COLO668 (cell line): Measurements from ENCODE around the gene GPR15.

Experiments
- DNase-seq: peaks from one replicate; lab custom pipeline; 2025; ENCODE audit not compliant: unreplicated experiment; lab: John Stamatoyannopoulos, UW

GPR15 gene

DNA sequence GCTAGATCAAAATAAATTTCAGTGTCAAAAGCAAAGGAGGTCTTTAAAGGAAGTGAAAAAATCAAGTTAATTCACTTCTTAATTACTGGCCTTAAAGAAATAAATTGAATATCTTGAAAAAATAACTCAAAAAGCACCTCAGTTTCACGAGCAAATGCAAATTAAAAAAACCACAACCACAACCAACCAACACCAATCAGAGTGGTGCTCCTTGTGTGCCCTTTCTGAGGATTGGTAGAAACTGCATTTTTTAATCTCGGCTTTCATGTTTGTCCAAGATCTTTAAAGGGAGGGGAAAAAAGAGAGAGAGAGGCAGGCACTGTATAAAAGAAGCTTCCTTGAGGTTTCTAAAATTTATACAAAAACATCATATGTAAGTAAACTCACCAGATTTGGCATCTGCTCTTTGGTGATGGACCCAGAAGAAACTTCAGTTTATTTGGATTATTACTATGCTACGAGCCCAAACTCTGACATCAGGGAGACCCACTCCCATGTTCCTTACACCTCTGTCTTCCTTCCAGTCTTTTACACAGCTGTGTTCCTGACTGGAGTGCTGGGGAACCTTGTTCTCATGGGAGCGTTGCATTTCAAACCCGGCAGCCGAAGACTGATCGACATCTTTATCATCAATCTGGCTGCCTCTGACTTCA, at the start of gene GPR15:
Gene GPR15, plus strand, starts transcription at position 357 of the 653 bp plus-strand sequence. Its CDS starts 56 bp downstream, at position 413.
- DNase-seq: no peak

DNA sequence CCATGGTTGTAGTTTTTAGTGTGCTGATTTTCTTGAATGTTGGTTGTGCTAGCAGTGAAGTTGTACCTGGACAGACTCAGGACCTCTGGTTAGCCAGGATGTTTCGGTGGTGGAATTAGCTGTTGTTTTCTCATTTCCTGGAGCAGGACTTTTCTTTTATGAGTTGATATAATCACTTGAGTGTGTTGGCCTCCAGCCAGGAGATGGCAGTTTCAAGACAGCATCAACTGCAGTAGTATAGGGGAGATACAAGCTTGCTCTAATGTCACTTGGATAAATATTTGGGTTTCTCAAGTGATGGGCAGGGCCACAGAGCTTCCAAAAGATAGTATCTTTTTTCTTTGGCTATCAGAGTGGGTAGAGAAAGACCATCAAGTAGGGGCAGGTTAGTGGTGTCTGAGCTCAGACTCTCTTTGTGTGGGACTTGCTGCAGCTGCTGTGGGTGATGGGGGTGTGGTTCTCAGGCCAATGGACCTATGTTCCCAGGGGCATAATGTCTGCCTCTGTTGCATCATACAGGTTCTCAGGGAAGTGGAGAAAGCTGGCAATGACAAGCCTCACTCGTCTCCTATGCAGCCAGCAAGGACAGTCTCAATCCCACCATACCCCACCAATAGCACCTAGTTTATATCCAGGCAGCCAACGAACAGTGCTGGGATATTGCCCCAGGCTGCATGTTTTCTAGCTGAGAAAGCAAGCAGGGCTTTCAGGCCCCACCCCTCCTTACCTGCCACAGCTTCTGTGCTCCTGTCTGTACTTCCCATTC, 48.9 kb upstream of the GPR15 start:
- DNase-seq: no peak

DNA sequence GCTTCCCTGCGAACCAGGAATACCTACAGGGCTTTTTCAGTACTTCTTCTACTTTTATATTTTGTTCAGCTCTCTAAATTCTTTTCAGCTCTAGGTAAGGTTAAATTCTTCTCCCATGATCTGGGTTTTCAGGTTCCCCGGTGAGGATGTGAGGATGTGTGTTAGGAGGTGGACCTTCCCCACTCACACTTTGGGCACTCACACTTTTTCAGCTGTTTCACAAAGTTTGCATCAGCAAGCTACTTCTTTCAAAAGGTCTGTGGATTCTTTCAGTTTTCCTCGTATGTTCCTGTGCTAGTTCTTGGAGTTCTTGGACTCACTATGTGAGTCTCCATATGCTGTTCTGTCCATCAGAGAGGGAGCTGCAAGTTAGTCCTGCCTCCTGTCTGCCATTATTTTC, 48.2 kb upstream of the GPR15 start:
- no peak for DNase-seq

GRCh38 chr3:98497381-98497780, 34.4 kb upstream of the GPR15 start, which contains the start of gene OR5K2:
Gene OR5K2, plus strand, starts transcription at chr3:98497681. Its CDS starts 0 bp downstream, at chr3:98497681.
- DNase-seq: no peak

GRCh38 chr3:98500019-98500418, 31.8 kb upstream of the GPR15 start:
- no peak for DNase-seq

- DNase-seq: no peak
Observed at GRCh38 chr3:98501270-98501669, 30.5 kb upstream of the GPR15 start.

DNA sequence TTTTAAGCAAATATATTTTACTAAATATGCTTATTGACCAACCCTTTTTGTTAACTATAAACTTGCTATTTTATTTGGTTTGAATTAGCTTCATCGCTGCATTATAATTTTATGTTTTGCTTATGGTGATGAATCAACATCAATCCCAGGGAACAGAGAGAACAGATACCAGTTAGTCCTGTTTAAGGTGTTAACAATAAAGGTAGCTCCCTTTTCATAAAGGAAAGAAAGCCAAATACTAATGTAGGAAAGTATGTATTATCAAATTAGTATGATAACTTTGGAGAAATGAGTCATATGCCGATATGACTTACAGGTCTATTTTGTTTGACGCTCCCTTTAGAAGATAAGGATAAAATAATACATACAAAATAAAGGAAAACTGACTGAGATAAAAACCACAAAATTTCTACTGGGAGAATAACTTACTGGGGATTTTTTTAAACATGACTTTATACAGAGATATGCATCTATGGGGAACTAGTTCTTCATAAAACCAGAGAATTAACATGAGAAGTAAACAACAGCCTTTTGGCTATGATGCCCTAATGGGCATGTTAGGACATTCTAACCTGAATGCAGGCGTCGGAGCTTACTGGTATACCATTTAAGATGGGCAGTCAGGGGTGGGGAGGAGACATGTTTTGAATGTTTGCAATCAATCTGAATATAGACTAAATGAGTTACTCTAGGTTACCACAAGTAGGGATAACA, 29.8 kb upstream of the GPR15 start:
- DNase-seq: no peak

GRCh38 chr3:98504539-98504938, 27.2 kb upstream of the GPR15 start:
- no peak for DNase-seq

GRCh38 chr3:98508582-98508981, 23.2 kb upstream of the GPR15 start:
- DNase-seq: no peak

DNA sequence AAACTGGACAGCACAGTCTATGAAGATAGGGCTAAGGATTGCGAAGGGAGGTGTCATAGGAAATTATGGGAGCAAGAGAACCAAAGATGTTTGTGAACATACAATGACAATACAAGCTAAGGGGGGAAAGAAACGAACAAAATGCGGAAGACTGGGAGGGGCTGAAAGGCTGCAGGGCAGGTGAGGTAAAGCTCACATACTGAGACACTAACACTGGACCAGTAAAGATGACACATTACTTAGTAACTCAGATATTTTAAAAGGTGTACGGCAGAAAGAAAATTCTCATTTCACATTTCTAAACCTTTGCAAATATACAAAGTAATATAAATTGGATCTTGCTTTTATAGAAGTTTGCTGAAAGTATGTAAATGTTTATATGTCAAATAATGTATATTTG, 19.2 kb upstream of the GPR15 start:
- no peak for DNase-seq

DNA sequence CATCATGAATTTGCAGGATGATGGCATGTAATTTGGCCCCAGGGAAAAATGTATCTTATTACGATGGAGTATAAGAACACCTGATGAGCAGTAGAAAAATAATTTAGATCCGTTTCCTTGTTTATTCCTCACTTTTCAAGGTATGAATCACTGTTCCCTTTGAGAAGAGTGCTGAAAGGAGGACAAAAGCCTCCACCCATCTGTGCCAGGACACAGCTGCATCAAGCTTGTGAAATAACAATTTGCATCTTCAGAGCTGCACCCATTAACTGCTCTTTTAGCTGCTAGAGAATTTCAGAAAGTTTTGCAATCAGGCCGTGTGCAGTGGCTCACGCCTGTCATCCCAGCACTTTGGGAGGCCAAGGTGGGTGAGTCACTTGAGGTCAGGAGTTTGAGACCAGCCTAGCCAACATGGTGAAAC, 18.7 kb upstream of the GPR15 start:
- no peak for DNase-seq

DNA sequence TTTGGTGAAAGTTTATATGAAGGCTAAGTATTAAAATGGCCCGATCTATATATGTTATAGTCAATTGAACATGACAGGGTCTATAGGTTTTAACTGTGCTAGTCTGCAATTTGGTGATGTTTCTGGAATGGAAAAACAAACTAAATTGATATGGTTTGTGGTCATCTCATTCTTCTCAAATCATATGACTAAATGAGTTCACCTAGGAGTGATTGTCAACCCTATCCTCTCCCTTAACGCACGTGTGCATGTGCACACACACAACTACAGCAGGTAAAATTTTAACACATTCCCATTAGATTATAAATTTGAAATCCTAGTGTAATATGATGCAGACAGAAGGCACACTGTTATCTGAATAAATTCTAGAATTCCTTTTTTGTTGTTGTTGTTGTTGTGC, 18.0 kb upstream of the GPR15 start:
- DNase-seq: no peak

- no peak for DNase-seq
Observed at GRCh38 chr3:98514948-98515347, 16.8 kb upstream of the GPR15 start.

DNA sequence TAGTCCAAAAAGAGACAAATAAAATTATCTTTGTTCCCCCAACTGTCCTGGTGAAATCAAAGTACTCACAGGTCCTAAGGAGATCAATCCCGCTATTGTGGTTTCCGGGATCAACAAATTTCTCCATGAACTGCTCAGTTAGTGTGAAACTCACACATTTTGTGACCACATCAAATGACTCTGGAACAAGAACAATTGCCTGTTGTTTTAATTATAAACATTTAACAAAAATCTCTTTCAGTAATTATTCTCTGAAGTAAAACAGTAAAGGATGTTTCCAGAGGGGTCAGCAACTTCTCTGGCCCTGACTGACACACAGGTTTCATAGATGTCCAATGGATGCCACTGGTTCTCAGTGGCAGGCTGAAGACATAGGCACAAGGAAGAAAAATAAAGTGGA, 13.0 kb upstream of the GPR15 start:
- no peak for DNase-seq

DNA sequence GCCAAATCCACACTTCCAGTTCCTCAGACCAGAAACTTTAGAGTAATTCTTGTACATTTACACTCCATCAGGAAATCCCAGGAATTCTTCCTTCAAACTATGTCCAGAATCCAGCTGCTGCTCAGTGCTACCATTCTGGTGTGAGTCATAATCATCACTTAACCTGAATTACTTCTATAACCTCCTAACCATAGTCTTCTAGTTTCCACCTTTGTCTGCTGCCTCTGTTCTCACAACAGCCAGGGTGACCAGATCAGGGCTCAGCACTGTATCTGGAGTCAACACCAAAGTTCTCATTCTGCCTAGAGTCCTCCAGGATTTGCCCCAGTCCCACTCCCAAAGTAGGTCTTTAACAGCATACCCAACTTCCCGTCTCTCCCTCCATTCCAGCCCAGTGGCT, 12.4 kb upstream of the GPR15 start:
- DNase-seq: no peak

GRCh38 chr3:98521897-98522543, 9.8 kb upstream of the GPR15 start:
- peak; percentile 26 for DNase-seq

DNA sequence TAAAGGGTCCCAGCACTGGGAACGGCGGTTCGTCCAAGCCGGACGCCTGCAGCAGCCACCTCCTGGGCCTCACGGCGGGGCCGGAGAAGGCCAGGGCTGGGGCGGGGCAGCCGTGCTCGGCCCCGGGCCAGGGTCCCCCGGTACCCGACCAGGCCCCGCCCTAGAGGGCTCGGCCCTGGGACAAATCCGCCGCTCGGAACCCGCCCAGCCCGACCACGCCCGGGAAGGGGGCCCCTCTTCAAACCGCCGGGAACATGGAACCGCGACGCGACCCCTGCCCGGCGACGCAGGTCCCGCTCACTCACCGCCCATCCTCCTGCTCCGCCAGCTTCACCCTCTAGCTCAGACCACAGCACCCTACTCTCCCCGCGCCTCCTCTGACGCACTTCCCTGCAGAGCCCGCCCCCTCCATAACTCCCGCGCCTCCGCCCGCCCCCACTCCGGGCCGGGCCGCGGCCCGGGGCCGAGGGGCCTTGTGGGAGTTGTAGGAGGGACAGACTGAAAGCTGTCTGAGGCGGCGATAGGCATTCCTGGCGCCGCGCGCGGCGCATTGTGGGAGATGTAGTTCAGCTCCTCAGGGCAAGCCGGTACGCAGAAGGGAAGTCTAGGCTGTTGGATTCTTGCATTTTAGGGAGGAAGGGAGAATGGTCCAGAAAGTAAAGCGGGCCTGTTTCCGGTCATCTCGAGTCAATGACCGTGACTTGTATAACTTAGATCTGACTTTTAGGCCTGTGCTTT, 9.1 kb upstream of the GPR15 start, which contains the start of gene CLDND1:
Gene CLDND1, minus strand, starts transcription at position 359 of the 738 bp plus-strand sequence. CDS start 1,478 bp downstream, outside the sequence.
- peak; percentile 93 for DNase-seq

DNA sequence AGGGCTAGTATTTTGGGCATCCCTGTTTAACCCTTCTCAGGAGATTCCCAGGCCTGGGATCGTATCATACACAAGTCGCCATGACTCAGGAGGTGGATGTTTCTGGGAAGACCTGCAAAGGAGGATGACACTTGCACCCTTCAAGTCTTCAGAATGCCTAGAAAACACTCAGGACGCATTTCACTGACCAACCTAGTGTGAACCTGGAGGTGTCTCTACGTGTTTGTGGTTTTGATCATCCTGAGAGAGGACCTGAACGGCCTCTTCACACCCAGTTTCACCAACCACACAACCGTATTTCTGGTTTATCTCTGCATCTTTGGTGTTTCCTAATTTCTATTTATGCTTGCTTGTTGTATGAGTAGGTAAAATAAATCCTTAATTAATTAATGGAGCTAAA, 6.3 kb upstream of the GPR15 start:
- no peak for DNase-seq

DNA sequence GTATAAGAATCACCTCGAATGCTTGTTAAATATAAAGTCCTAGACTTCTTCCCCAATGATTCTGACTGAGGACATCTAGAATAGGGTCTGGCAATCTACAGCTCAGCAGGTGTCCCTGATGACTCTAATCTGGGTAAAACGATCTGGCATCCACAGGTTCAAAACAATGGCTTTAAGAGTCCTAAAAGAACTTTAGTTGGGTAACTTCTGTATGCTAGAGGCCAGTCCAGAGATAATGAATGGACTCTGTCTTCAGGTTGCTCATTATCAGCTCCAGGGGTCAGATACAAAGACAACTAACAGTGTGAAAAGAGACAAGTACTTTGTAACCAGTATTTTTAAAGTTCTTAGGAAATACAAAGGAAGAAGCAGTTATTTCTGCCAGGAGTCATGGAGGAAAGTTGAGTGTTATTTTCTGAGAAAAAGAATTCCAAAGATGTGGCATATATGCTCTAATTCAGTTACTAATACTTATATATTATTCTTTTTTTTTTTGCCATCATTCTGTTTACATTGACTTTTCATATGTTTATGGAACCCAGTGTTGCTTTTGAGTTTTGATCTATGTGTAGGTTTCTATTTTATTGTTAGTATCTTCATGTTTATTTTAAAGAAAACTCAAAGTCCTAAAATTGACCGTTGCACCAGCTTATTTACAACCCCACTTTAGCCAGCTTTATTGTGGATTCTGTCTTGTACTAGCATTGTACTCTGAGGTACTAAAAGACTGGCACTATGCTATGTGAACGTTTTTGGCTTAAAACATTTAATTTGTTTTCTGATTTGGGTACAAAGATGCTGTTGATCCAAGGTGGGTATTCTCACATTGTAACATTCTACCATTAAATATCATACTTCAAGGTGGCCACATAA, 3.1 kb upstream of the GPR15 start:
- DNase-seq: no peak
